DND-41 (cell line): ENCODE data around the gene STX4.

Experiments
- ATAC-seq: fragments of 200-7000 bp; cut with Tn5 transposase; 3 replicates; pipeline ENCODE4 v1.9.1; 2021; ENCODE audit warnings: low read depth; ENCODE audit not compliant: insufficient read depth
- DNase-seq: peaks from one replicate; pipeline ENCODE4 v3.0.0-alpha.2; 2020
- H2AFZ ChIP-seq: 2 replicates; pipeline ENCODE4 v1.6.0; 2012; ENCODE audit warnings: low read depth, low read length
- H3K27ac ChIP-seq: 2 replicates; pipeline ENCODE4 v1.5.1; 2012; ENCODE audit warnings: low read length, inconsistent platforms
- H3K27me3 ChIP-seq: fragments of 200-600 bp; sonication (generic); 2 replicates; pipeline ENCODE4 v1.6.0; 2012; ENCODE audit warnings: low read length, mild to moderate bottlenecking, inconsistent platforms; ENCODE audit not compliant: insufficient read depth, poor library complexity
- H3K36me3 ChIP-seq: 2 replicates; pipeline ENCODE4 v1.5.1; 2012; ENCODE audit warnings: low read length, inconsistent platforms; ENCODE audit not compliant: insufficient read depth
- H3K4me1 ChIP-seq: 2 replicates; pipeline ENCODE4 v1.5.1; 2012; ENCODE audit warnings: mild to moderate bottlenecking, low read length; ENCODE audit not compliant: insufficient read depth
- H3K4me2 ChIP-seq: 2 replicates; pipeline ENCODE4 v1.6.0; 2012; ENCODE audit warnings: mild to moderate bottlenecking, moderate library complexity, low read length, inconsistent platforms; ENCODE audit not compliant: insufficient read depth
- H3K4me3 ChIP-seq, 2 experiments: fragments of 200-600 bp in 1 of 2; shearing (Covaris generic) in 1 of 2; 2 replicates each; pipeline ENCODE4 v1.5.1; 2012 to 2016; ENCODE audit warnings: inconsistent platforms in 2 of 2, low read length in 2 of 2, mild to moderate bottlenecking in 2 of 2, low read depth in 1 of 2, moderate library complexity in 1 of 2
- H3K79me2 ChIP-seq: 2 replicates; pipeline ENCODE4 v1.6.0; 2012; ENCODE audit warnings: low read length, inconsistent platforms; ENCODE audit not compliant: insufficient read depth
- H3K9ac ChIP-seq: 2 replicates; pipeline ENCODE4 v1.6.0; 2012; ENCODE audit warnings: low read depth, mild to moderate bottlenecking, inconsistent platforms, low read length, moderate library complexity
- H3K9me3 ChIP-seq: 2 replicates; pipeline ENCODE4 v1.5.1; 2012; ENCODE audit warnings: low read length, moderate library complexity, mild to moderate bottlenecking, inconsistent platforms; ENCODE audit not compliant: insufficient read depth, severe bottlenecking
- H4K20me1 ChIP-seq: 2 replicates; pipeline ENCODE4 v1.6.0; 2012; ENCODE audit warnings: low read length; ENCODE audit not compliant: insufficient read depth
- EZH2 ChIP-seq: IDR thresholded peaks from 3 replicates; pipeline ENCODE4 v1.6.1; 2012; ENCODE audit warnings: borderline replicate concordance, low read depth, mild to moderate bottlenecking, moderate library complexity, low read length, inconsistent platforms; ENCODE audit not compliant: severe bottlenecking
- TF ChIP-seq, protein P1 (sequence below): IDR thresholded peaks from 2 replicates; pipeline ENCODE4 v1.5.1; 2012; ENCODE audit warnings: borderline replicate concordance, low read length, moderate library complexity, mild to moderate bottlenecking; ENCODE audit not compliant: poor library complexity, severe bottlenecking; ENCODE audit errors: extremely low read depth

STX4 gene

DNA sequence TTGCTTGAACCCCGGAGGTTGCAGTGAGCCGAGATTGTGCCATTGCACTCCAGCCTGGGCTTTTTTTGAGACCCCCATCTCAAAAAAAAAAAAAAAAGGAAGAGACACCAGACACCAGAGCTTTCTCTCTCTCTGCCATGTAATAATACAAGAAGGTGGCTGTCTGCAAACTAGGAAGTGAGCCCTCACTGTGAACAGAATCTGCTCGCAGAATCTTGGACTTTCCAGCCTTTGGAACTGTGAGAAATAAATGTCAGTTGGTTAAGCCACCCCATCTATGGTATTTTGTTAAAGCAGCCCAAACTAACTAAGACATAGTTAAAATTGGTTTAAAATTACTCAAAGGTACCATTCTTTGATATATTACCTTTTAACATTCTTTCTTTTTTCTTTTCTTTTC lies 12.8 kb upstream of the STX4 start:
- Histone ChIP-seq H3K79me2 (no peaks in the 10 kb centered on the region), H3K4me3 (no peak overlapping the region), H3K4me1 (no peaks in the 10 kb centered on the region), H4K20me1 (no peaks in the 10 kb centered on the region), H3K9ac (no peak overlapping the region), H3K4me2 (no peak overlapping the region), H3K36me3 (no peaks in the 10 kb centered on the region), H2AFZ (no peak overlapping the region), H3K27ac (no peak overlapping the region), H3K9me3 (no peaks in the 10 kb centered on the region), H3K27me3 (no peaks in the 10 kb centered on the region)
- DNase-seq, result no peak
- TF ChIP-seq, protein P1, sequence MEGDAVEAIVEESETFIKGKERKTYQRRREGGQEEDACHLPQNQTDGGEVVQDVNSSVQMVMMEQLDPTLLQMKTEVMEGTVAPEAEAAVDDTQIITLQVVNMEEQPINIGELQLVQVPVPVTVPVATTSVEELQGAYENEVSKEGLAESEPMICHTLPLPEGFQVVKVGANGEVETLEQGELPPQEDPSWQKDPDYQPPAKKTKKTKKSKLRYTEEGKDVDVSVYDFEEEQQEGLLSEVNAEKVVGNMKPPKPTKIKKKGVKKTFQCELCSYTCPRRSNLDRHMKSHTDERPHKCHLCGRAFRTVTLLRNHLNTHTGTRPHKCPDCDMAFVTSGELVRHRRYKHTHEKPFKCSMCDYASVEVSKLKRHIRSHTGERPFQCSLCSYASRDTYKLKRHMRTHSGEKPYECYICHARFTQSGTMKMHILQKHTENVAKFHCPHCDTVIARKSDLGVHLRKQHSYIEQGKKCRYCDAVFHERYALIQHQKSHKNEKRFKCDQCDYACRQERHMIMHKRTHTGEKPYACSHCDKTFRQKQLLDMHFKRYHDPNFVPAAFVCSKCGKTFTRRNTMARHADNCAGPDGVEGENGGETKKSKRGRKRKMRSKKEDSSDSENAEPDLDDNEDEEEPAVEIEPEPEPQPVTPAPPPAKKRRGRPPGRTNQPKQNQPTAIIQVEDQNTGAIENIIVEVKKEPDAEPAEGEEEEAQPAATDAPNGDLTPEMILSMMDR, result no peak
- no peak for TF ChIP-seq EZH2
- no peak for ATAC-seq

DNA sequence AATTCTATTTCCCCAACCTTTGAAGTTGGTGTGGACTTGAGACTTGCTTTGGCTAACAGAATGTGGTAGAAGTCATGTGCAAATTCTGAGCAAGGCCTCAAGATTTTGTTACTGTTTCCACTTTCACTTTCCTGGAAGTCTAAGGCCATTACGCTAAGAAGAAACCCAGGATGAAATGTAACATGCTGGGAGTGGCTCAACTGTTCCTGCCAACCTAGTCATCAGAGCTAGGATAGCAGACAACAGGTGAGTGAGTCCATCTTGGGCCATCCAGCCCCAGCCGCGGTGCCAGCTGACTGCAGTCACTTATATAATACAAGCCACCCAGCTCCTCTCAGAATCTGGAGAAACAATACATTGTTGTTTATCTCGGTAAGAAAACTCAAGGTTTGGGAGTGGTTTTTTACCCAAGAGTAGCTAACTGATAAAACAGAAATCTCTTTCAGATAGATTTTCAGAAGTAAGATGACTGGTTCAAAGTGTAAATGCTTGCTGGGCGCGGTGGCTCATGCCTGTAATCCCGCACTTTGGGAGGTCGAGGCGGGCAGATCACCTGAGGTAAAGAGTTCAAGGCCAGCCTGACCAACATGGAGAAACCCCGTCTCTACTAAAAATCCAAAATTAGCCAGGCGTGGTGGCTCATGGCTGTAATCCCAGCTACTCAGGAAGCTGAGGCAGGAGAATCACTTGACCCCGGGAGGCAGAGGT lies 10.7 kb upstream of the STX4 start:
- Histone ChIP-seq H3K9ac (no peak overlapping the region), H3K4me3 (no peak overlapping the region), H2AFZ (no peak overlapping the region), H3K79me2 (no peaks in the 10 kb centered on the region), H3K4me1 (no peaks in the 10 kb centered on the region), H3K4me2 (no peak overlapping the region), H3K9me3 (no peaks in the 10 kb centered on the region), H3K36me3 (no peaks in the 10 kb centered on the region), H3K27ac (no peak overlapping the region), H3K27me3 (no peaks in the 10 kb centered on the region), H4K20me1 (no peaks in the 10 kb centered on the region)
- TF ChIP-seq EZH2, result no peak
- TF ChIP-seq, protein P1, result no peak
- DNase-seq, result no peak
- ATAC-seq, result no peak

DNA sequence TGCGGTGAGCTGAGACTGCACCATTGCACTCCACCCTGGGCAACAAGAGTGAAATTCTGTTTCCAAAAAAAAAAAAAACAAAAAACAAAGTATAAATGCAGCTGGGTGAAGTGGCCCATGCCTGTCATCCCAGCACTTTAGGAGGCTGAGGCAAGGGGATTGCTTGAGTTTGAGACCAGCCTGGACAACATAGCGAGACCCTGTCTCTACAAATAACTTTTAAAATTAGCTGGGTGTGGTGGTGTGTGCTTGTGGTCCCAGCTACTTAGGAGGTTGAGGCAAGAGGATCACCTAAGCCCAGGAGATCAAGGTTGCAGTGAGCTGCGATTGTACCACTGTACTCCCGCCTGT lies 10.1 kb upstream of the STX4 start:
- H3K4me3 ChIP-seq, result no peak overlapping the region
- no peak overlapping the region for H3K27ac ChIP-seq
- H3K9me3 ChIP-seq, result no peaks in the 10 kb centered on the region
- no peak overlapping the region for H3K4me2 ChIP-seq
- DNase-seq, result no peak
- H3K9ac ChIP-seq, result no peak overlapping the region
- no peaks in the 10 kb centered on the region for H3K79me2 ChIP-seq
- no peaks in the 10 kb centered on the region for H3K27me3 ChIP-seq
- H2AFZ ChIP-seq, result no peak overlapping the region
- no peak for ATAC-seq
- no peaks in the 10 kb centered on the region for H3K4me1 ChIP-seq
- no peaks in the 10 kb centered on the region for H3K36me3 ChIP-seq
- TF ChIP-seq EZH2, result no peak
- TF ChIP-seq, protein P1, result no peak
- H4K20me1 ChIP-seq, result no peaks in the 10 kb centered on the region
